HG02759 (cell line): ENCODE data around the gene CRYGA.
"Not testable (repeated sequence)": the region's sequence is repeated elsewhere in the genome, so short reads cannot be mapped to it uniquely, and the experiment has no call there.

Source experiments
- ATAC-seq: cut with Tn5 transposase; IDR thresholded peaks from one replicate; pipeline ENCODE4 v1.9.1; 2021; ENCODE audit warnings: mild to moderate bottlenecking, moderate library complexity; ENCODE audit not compliant: unreplicated experiment

CRYGA gene

GRCh38 chr2:208127090-208127489 is 36.3 kb downstream of the CRYGA start:
- no peak for ATAC-seq

GRCh38 chr2:208125251-208125650 is 38.1 kb downstream of the CRYGA start:
- ATAC-seq, result no peak

- not testable (repeated sequence) for ATAC-seq
These were observed 39.2 kb downstream of the CRYGA start, which contains the start of gene CRYGD for GRCh38 chr2:208124013-208124715. TSS of gene CRYGD (minus strand) at chr2:208124524. CDS start at chr2:208124473, 51 bp downstream.

GRCh38 chr2:208122248-208122647 is 41.1 kb downstream of the CRYGA start:
- no peak for ATAC-seq

GRCh38 chr2:208118918-208119317 is 44.5 kb downstream of the CRYGA start:
- ATAC-seq, result no peak

GRCh38 chr2:208117390-208117789 is 46.0 kb downstream of the CRYGA start:
- ATAC-seq, result not testable (repeated sequence)

GRCh38 chr2:208112969-208113368 is 50.4 kb downstream of the CRYGA start:
- ATAC-seq, result no peak

GRCh38 chr2:208112273-208112745 is 51.1 kb downstream of the CRYGA start:
- not testable (repeated sequence) for ATAC-seq
